GOT3 (cell line): ENCODE measurements around the gene INCENP.
"Not testable (repeated sequence)": the region's sequence is repeated elsewhere in the genome, so short reads cannot be mapped to it uniquely, and the experiment has no call there.

Experiments
- DNase-seq: peaks from one replicate; lab custom pipeline; 2025; ENCODE audit warnings: mixed read lengths; lab: John Stamatoyannopoulos, UW

INCENP gene

DNA sequence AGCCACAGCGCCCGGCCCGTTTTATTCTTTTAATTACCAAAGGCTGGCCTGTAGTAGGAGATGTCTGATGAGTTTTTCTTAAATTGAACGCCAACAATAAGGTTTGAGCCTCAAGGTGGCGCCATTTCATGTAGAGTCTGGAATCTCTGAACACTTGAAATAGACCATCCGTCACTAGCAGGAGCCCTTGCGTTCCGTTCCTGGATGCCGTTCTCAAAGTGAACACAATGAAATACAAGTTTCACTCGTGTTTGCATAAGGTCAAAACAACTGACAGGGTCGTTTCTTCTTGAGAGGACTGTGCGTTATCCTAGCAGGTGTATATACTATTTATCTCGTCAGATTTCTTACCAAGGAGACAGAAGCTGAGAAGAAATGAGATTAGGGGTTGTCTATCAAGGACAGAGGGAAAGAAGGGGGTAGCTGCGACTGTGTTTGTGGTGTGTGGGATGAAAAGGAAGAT lies 47.5 kb downstream of the INCENP start:
- DNase-seq, result no peak

DNA sequence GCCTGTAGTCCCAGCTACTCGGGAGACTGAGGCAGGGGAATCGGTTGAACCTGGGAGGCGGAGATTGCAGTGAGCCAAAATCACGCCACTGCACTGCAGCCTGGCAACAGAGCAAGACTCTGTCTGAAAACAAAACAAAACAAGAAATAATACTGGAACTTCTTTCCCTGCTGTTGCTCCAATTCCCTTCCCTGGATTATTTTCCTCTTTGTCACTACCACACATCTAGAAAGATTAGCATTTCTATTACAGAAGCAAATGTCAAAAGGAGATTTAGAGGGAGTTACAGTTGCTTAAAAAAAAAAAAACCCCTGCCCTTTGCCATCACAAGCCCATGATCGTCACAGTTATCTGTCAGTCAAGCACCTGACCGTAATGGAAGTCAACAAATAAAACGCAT lies 48.5 kb downstream of the INCENP start:
- no peak for DNase-seq

DNA sequence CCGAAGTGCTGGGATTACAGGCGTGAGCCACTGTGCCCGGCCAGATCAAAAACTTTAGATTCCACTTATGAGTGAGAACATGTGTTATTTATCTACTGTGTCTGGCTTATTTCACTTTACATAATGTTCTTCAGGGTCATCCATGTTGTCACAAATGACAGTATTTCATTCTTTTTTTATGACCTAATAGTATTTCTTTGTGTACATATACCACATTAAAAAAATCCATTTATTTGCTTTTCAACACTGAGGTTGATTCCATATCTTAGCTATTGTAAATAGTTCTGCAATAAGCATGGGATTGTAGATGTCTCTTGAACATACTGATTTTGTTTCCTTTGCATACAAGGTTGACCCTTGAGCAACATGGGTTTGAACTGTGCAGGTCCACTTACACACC lies 53.0 kb downstream of the INCENP start:
- DNase-seq, result no peak

DNA sequence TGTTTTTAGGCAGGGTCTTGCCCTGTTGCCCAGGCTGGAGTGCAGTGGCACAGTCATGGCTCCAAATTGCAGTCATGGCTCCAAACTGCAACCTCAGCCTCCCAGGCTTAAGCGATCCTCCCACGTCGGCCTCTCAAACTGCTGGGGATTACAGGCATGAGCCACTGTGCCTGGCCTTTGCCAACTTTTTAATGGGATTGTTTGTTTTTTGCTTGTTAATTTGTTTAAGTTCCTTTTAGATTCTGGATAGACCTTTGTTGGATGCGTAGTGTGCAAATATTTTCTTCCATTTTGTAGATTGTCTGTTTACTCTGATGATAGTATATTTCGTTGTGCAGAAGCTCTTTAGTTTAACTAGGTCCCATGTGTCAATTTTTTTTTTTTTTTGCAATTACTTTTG lies 56.2 kb downstream of the INCENP start:
- DNase-seq, result no peak

DNA sequence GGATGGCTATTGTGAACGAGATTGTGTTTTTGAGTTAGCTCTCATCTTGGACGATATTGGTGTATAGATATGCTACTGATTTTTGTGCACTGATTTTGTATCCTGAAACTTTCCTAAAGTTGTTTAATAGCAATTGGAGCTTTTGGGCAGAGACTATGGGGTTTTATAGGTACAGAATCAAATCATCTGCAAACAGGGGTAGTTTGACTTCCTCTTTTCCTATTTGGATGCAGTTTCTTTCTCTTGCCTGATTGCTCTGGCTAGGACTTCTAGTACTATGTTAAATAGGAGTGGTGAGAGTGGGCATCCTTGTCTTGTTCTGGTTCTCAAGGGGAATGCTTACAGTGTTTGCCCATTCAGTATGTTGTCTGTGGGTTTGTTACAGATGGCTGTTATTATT lies 57.3 kb downstream of the INCENP start:
- no peak for DNase-seq

DNA sequence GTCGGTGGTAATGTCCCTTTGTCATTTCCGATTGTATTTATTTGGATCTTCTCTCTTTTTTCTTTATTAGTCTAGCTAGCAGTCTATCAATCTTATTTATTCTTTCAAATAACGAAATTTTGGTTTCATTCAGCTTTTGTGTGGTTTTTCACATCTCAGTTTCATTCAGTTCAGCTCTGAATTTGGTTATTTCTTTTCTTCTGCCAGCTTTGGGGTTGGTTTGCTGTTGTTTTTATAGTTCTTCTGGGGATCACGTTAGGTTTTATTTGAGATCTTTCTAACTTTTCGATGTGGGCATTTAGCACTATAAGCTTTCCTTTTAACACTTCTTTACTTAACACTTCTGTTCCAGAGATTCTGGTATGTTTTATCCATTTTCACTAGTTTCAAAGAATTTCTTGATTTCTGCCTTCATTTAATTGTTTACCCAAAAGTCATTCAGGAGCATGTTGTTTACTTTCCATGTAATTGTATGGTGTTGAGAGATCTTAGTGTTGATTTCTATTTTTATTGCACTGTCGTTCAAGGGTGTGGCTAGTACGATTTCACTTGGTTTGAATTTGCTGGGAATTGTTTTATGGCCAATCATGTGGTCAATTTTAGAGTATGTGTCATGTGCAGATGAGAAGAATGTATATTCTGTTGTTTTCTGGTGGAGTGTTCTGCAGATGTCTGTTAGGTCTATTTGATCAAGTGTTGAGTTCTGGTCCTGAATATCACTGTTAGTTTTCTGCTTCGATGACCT lies 58.5 kb downstream of the INCENP start:
- no peak for DNase-seq

DNA sequence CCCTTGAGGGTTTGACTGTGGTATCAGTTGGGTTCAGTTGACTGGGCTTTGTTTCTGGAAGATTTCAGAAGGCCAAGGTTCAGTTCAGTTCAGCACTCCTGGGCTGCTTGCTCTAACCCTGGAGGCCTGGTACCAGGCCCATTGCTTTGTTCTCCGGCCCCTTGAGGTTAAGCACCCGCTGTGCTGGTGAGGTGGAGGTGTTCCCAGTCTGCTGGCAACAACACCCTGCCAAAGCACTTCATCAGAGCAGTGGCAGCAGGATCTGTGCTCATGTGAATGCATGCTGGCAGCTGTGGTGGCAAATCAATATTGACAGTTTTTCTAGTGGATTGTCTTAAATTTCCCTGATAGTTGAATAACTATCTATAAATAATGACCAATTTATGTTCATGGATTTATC lies 62.4 kb downstream of the INCENP start:
- no peak for DNase-seq

DNA sequence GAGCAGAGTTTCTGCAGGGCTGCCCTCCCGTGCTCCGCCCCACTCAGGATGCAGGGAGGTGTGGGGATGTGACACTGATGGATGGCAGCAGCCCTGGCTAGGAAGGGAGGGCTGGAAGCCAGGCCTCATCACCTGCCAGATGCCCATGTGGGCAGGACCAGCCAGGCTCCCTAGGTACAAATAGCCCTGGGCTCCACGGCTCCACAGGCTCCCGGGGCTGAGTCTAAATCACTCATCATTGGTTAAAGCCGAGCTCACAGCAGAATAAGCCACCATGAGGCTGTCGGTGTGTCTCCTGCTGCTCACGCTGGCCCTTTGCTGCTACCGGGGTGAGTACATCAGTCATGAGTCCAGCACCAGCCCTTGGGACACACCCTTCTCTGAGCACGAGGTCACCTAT lies 66.2 kb downstream of the INCENP start, which contains the start of gene SCGB1D1:
Gene SCGB1D1 (plus strand): TSS at position 206 of the 400 bp plus-strand sequence. CDS start 69 bp downstream, at position 275.
- DNase-seq, result no peak

DNA sequence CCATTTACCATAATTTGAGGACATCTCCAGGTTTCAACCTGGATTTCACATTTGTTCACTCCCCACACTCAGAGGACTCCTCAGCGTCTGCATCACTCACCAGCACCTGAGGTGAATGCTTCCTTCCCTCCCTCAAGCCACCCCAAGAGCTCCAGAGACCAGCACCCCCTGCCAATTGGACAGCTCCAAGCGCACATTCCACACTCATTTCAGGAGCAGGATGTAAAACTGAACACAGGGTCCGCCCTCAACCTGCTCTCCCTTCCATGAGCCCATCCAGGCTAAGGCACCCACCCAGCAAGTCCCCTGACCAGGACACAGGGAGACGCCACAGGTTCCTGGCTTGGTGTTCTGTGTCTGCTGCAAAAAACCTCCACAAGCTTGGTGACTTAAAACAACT lies 70.1 kb downstream of the INCENP start:
- no peak for DNase-seq

DNA sequence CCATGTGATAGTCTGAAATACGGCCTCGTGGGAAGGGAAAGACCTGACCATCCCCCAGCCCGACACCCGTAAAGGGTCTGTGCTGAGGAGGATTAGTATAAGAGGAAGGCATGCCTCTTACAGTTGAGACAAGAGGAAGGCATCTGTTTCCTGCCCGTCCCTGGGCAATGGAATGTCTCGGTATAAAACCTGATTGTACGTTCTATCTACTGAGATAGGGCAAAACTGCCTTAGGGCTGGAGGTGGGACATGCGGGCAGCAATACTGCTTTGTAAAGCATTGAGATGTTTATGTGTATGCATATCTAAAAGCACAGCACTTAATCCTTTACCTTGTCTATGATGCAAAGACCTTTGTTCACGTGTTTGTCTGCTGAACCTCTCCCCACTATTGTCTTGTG lies 71.2 kb downstream of the INCENP start:
- DNase-seq, result not testable (repeated sequence)

DNA sequence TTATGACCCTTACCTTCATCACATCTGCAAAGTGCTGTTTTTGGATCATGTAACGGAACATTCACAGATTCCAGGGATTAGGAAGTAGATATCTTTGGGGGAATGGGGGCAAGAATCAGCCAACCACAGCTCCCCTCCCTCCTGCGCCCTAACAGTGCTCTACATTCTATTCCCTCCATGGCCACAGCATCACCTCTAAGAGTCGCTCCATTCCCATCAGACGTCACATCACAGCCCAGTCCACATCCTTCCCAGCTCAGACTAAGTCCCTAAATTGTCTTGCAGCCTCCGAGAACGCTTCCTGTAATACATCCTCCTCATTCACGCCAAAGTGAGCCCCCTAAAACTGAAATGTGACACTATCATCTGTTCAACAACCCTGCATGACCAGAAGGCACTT lies 72.1 kb downstream of the INCENP start:
- DNase-seq, result no peak

DNA sequence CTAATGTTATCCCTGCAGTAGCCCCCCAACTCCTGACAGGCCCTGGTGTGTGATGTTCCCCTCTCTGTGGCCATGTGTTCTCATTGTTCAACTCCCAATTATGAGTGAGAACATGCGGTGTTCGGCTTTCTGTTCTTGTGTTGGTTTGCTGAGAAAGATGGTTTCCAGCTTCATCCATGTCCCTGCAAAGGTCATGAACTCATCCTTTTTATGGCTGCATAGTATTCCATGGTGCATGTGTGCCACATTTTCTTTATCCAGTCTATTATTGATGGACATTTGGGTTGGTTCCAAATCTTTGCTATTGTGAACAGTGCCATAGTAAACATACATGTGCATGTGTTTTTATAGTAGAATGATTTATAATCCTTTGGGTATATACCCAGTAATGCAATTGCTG lies 73.6 kb downstream of the INCENP start:
- not testable (repeated sequence) for DNase-seq

DNA sequence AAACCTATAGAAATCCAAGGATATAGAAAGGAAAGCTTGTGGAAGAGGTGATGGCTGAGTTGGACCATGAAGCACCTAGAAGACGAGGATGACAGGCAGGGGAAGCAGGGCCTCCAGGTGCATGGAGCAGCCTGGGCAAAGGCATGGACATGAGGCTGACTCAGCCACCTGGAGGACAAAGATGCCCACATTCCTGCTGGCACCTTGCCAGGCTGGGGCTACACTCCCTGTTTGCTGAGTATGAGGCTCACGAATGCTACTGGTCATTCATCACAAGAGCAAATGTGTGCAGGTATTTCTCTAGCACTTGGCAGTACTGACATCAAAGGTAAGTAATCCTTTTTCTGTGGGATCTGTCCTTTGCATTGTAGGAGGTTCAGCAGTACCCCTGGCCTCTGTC lies 77.6 kb downstream of the INCENP start:
- DNase-seq, result no peak
